NB4 (cell line): ENCODE data around the gene TBC1D2B.
A peak's percentile ranks its signal among the peaks of the same experiment; 100 is the strongest.

Source experiments
- DNase-seq: peaks from one replicate; pipeline ENCODE4 v3.0.0; 2010; ENCODE audit warnings: low read depth
- H3K4me3 ChIP-seq: one replicate; pipeline ENCODE4 v1.5.1; 2011; ENCODE audit warnings: mild to moderate bottlenecking, low read depth, low read length, moderate library complexity
- MYC ChIP-seq: IDR thresholded peaks from 2 replicates; pipeline ENCODE4 v1.6.1; 2011; ENCODE audit warnings: low read depth, low read length
- POLR2A ChIP-seq: IDR thresholded peaks from 2 replicates; pipeline ENCODE4 v1.6.1; 2011; ENCODE audit warnings: mild to moderate bottlenecking; ENCODE audit not compliant: insufficient read length; ENCODE audit errors: extremely low read depth
- TF ChIP-seq, protein P1 (sequence below): IDR thresholded peaks from 2 replicates; pipeline ENCODE4 v1.6.1; 2011; ENCODE audit warnings: low read depth, low read length
- TF ChIP-seq, protein P2 (sequence below): IDR thresholded peaks from one replicate; pipeline ENCODE4 v1.5.1; 2012; ENCODE audit warnings: low read depth, low read length

Gene TBC1D2B

DNA sequence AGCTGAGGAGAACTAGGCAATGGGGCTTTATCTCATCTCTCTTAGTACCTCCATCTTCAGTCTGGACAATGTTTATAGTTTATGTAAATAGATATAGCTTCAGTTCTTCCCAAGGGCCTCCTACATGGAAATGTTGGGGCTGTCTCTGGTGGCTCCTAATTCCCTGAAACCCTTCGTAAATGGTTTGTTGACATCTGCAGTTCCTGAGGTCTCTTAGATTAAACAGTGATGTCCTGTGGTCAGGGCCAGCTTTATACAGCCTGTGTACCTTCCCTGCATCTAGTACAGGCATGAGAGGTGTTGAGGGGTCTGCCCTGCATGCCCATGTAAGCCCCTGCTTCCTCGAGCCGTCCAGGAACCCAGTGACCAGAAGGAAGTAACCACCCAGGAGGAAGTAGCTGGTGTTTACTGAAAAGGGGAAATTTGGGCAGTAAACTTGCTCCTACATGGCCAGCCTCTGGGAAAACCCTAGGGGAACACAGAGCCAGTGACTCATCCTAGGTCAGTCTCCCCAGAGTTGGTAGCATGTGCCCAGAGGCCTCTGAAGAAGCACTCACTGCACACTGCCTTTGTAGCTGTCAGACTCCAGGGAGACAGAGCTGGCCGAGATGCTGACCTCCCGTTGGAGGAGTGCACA, 4.7 kb upstream of the TBC1D2B start:
- TF ChIP-seq, protein P1, sequence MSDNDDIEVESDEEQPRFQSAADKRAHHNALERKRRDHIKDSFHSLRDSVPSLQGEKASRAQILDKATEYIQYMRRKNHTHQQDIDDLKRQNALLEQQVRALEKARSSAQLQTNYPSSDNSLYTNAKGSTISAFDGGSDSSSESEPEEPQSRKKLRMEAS = no peak
- TF ChIP-seq, protein P2, sequence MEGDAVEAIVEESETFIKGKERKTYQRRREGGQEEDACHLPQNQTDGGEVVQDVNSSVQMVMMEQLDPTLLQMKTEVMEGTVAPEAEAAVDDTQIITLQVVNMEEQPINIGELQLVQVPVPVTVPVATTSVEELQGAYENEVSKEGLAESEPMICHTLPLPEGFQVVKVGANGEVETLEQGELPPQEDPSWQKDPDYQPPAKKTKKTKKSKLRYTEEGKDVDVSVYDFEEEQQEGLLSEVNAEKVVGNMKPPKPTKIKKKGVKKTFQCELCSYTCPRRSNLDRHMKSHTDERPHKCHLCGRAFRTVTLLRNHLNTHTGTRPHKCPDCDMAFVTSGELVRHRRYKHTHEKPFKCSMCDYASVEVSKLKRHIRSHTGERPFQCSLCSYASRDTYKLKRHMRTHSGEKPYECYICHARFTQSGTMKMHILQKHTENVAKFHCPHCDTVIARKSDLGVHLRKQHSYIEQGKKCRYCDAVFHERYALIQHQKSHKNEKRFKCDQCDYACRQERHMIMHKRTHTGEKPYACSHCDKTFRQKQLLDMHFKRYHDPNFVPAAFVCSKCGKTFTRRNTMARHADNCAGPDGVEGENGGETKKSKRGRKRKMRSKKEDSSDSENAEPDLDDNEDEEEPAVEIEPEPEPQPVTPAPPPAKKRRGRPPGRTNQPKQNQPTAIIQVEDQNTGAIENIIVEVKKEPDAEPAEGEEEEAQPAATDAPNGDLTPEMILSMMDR = no peak
- TF ChIP-seq MYC (no peak), POLR2A (no peak)
- DNase-seq = peak; percentile 82
- no peak overlapping the region for H3K4me3 ChIP-seq

DNA sequence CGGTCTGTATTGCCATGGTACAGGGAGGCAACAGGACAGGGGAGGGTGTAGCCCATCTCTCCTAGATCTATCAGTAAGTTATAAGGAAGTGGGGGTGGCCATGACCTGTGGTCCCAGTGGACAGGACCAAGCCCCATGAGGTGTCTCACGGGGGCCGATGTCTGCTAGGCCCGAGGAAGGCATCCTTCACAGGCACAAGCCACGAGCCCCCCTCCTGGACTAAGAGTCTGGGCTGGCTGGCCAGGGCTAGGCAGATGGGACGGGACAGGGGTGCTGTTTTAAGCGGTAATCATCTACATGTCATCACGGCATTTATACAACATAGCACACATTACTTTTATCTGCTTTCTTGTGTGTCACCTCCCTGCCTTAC, 2.6 kb upstream of the TBC1D2B start:
- TF ChIP-seq POLR2A = no peak
- TF ChIP-seq, protein P2 = no peak
- TF ChIP-seq, protein P1 = no peak
- no peak for TF ChIP-seq MYC
- no peak for DNase-seq
- no peak overlapping the region for H3K4me3 ChIP-seq

DNA sequence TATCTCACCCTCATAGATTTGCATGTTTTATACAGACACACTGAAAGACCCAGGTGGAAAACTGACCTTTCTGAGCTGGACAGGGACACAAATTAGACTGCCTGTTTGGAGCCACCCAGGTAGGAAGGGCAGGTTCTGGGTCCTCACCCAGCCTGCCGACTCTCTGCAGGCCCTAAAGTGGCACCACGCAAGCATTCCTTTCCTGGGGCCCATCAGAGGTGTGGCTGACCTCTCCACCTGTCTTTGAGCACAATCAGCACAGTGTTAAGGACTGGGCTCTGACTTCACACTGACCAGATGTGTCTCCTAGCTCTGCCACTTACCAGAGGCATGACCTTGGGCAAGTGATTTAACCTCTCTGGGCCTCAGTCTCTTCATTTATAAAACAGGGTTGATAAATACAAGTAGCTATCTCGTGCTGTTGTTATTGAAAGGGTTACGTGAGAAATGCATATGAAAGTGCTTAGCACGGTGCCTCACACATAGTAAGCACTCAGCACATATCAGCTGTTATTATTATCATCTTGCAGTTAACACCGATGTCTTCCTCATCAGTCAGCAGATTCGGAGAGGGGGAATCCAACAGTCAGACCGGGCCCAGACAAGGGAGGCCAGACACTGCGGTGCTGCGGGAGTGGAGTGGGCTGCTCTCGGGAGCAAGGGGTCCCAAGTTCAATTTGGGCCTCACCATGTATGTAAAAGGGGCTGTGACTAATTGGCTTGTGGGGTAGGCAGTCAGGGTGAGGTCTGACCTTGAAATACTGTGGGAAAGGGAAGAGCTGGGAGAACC, 2.0 kb upstream of the TBC1D2B start:
- DNase-seq = no peak
- H3K4me3 ChIP-seq = no peak overlapping the region
- TF ChIP-seq POLR2A = no peak
- no peak for TF ChIP-seq MYC
- TF ChIP-seq, protein P2 = no peak
- TF ChIP-seq, protein P1 = no peak

DNA sequence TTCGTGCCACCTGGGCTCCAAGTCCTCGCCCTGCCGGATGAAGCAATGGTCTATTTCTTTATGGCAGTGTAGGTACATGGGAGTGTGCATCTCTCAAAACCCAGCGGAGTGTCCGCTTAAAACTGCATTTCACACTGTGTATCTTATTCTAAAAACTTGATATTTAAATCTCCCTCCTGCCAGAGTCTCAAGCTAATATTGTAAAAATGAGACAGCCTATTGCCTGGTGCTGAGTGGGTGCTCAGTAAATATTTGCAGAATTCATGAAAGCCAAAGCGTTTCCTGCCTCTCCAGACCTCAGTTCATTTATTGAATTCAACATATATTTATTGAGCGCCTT, 330 bp upstream of the TBC1D2B start:
- DNase-seq = no peak
- H3K4me3 ChIP-seq = peak overlapping the region; percentile 69
- TF ChIP-seq MYC = no peak

DNA sequence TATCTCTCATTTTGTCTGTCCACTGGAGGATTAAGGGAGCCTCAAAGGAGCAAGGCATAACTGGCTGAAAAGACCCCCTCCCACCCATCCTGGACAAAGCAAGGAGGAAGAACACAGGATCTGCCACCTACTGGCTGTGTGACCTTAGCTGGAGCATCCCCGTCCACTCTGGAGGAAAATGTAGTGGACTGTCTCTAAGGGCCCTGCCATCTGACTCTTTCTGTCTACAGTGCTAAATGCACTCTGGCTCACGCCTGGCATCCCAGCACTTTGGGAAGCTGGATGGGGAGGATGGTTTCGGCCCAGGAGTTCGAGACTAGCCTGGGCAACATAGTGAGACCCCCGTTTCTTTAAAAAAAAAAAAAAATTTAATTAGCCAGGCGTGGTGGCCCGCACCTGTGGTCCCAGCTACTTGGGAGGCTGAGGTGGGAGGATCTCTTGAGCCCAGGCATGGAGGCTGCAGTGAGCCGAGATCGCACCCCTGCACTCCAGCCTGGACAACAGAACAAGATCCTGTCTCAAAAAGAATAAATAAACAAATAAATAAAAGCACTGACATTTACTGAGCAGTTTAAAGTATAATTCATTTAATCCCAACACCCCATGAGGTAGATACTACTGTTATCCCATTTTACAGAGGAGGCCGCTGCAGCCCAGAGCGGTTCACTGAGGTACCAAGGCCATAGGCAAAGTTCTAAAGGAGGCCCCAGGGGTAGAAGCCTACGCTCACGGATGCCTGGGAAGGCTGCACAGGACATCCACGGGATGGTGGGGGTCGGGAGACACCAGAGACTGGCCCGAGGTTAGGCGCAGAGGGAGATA, 1.1 kb downstream of the TBC1D2B start:
- peak overlapping the region; percentile 97 for H3K4me3 ChIP-seq
- peak; percentile 54 for DNase-seq
- TF ChIP-seq, protein P2 = peak; percentile 27
- no peak for TF ChIP-seq MYC

DNA sequence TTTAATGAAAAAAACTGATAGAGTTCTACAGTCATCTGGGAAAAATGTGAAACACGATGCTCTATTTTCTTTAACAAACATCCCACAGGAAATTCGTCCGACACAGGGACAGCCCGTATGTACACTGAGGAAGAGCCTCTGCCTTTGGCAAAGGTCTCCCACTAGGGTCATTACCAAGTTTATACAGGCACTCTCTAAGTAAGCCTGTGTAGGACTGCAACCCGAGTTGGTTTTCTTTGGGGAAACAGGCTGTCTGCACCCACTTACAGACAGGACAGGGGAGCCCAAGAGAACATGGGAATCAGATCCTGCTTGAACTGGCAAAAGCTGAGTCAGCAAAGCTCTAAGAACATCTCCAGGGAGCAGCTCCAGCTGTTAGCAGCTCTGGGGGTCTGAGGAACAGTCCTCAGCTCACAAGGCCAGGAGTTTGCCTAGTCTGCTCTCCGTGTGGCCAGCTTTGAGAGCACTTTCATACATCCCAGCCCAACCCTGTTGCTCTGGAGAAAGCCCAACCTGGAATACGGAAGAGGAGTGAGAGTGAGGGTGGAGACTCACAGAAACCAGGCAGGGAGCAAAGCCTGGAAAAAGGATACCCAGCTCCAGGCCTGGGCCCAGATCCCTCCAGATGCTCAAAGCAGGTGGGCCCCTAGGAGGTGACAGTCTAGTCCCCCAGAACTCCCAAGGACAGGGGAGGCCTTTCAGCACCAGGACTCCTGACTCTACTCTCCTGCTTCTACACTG, 1.9 kb downstream of the TBC1D2B start:
- peak; percentile 44 for DNase-seq
- TF ChIP-seq MYC (no peak; the same call in 1 of the 2 replicates), POLR2A (no peak)
- TF ChIP-seq, protein P1 = no peak
- TF ChIP-seq, protein P2 = no peak
- H3K4me3 ChIP-seq = peak overlapping the region; percentile 97
